Fibroblast of skin of scalp (primary cell): ENCODE data around the gene NACAD.

Experiments used
- DNase-seq: peaks from one replicate; pipeline ENCODE4 v3.0.0-alpha.2; 2013

The NACAD gene

DNA sequence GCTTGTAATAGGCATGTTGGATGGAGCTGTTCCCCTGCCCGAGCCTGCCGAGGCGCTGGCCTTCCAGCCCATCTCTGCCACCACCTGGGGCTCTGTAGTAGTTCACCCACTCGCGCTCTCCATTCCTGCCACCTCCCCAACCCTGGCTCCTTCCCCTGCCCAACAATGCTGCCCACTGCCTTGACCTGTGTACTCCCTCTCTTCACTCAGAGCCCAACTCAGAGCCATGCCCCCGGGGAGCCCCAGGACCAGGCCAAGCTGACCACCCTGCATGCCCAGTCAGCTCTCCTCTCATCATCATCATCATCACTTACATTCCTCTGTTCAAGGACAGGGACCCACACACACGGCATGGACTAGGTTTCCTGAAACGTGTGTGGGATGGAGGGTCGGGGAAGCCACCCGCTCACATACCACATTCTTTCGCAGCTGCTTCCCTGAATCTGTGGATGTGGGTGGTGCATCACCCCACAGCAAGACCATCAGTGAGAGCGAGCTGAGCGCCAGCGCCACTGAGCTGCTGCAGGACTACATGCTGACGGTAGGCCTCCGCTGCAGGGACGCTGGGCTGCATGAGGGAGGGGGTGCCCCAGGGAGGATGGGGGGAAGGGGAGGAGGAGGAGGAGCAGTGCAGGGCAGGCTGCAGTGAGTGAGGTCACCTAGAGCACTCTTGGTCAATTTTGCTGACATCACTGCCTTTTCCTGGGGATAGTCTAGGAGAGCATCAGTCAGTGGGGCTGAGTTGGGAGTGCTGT is 15.6 kb downstream of the NACAD start:
- DNase-seq, result no peak

DNA sequence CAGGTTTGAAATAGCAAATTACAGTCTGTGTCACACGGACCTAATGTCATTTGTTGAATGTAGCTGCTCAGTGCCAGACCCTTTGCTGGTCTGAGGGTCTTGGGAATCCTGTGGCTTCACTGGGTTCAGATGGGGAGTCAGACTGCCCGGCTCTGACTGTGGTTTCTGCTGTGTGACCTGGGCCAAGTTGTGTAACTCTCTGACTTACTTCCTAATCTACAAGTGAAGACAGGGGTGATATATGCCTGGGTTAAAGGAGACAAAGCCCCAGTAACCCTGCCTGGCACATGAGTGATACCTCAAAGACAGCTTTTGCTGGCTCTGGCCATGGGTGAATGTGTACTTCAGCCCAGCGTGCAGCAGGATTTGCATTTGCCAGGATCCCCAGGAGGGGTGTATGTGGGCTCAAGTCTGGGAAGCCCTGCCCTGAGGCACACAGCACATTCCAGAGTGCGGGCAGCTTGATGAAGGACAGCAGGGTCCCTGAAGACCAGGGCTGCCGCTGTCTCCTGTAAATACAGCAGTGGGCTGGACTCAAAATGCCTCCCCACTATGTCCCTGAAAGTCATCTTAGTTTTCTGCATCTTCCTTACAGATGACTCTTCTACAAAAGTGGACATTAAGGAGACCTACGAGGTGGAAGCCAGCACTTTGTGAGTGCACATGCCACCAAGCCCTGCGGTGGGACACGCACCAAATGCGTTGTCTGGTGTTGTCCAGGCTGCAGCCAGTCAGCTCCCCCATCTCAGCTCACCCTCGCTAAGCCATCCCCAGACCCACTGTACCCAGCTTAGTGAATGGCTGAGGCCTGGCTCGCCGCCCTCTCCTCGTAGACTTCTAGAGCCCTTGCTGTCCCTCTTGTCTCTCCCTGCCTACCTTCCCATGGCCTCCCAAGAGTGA is 16.4 kb downstream of the NACAD start:
- no peak for DNase-seq

DNA sequence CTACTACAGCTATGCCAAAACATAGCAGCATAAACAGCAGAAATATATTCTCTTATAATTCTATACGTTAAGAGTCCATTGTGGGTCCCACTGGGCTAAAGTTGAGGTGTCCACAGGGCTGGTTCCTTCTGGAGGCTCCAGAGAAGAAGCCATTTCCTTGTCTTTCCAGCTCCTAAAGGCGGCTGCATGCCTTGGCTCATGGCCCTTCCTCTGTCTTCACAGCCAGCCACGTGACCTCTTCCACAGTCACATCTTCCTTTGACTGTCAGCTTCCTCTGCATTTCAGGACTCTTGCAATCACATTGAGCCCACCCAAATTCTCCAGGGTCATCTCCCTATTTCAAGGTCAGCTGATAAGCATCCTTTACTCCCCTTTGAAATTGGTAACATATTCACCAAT is 17.2 kb downstream of the NACAD start:
- DNase-seq, result no peak

DNA sequence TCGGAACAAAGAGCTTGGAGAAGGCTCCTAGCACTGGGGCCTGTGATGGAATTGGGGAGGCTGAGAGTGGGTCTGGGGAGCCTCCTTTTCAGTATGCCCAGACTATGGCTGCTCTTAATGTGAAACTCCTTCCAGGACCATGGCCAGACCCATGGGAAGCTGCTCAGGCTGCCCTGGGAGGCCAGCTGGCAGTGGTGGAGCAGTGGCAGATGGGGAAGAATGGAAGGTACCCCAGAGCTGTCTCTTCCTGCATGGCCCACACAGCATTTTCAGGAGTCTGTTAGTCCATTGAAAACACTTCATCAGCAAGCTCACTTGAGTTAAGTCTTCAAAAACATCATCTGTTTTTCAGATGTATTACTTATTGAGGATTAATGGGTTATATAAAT is 18.5 kb downstream of the NACAD start:
- DNase-seq, result no peak

DNA sequence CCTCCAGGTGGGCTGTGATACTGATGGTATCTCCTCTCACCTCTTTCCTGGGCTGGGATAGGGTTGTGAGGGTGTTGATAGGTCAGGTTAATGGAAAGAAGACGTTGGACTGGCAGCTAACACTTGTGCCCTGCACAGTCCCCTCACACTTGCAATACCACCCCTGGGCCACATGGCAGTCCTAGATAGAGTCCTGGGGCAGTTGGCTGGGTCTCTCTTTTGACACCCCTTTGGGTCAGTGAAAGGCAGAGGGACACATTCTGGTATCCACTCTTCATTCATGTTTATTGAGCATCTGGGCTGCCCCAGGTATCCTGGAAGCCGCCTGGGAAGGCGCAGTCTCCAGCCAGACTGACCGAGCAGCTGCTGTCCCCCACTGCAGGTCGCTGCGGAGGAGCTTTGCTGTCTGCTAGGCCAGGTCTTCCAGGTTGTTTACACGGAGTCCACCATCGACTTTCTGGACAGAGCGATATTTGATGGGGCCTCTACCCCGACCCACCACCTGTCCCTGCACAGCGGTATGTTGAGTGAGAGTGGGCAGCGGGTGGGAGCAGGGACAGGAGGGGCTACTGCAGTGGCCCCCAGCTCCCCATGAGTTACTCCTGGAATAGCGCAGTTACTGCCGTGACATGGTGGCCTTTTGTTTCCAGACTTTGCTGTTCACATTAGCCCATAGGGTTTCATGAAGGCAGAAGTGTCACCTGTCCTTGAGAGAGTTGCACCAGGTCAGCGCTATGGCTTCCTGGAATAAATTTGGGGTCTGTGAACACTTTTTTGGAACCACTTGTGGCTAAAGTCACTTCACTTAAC is 19.1 kb downstream of the NACAD start:
- no peak for DNase-seq

DNA sequence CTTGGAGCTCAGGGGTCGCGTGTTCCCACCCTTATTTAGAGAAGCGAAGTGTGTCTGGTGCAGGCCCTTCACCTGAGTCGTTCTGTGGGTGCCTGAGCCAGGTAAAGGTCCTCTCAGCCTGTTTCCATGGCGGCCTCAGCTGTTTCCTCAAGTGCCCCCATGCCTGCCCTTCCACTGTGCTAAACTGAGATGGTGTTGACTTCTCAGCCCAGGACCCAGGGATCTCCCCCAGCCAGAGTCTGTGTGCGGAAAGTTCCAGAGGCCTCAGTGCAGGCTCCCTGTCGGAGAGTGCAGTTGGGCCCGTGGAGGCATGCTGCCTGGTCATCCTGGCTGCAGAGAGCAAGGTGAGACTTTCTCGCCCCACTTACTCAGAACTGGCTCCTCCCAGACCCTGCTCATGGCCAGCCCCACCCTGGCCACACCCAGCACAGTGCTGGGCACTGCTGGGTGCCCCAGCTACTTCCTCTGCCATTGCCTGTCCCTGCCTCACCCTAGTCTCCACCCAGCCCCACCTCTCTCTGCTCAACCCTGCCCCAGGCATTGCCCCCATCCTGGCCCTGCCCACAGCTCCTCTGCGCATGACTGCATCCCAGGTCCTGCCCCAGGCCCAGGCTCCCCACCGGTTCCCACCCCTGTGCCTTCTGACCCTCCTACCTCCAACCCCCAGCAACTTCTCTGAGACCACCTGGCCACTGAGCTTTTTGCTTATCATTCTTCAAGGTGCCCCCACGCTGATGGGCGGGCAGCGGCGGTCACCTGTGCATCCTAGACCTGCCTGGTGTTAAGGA is 20.3 kb downstream of the NACAD start:
- DNase-seq, result no peak

DNA sequence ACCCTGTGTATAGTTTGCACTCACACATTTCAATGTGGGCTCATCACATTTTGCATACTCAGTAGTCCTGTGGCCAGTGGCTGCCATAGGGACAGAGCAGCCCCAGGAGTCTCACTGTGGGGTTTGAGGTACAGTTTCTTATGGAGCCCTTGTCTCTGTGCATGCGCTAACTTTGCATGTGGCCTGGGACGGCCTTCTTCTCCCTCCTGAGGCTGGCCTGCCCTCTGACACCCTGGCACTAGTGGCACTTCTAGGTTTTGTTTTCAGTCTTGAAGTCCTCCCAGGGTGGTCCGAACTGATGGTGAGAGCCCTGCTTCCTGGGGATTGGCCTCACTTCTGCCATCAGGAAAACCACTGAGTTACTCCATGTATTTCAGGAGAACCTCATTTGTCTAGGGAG is 21.2 kb downstream of the NACAD start:
- DNase-seq, result no peak

DNA sequence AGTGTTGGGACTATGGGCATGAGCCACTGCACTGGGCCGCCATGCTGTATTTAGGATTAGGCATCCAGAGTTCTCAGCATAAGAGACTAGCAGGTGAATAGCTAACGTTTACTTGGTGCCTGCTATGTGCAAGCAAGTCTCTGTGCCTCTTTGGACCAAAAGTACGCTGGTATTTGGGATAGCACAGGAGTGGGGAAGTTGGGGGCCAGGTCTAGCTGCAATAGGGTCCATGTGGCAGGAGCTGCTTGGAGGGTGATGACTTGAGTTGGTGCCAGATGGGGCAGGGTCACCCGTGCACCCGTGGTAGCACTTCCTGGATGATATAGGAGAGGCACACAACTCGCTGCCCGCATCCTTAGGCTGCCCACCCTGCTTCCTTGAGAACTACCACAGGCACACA is 22.4 kb downstream of the NACAD start:
- DNase-seq, result no peak

DNA sequence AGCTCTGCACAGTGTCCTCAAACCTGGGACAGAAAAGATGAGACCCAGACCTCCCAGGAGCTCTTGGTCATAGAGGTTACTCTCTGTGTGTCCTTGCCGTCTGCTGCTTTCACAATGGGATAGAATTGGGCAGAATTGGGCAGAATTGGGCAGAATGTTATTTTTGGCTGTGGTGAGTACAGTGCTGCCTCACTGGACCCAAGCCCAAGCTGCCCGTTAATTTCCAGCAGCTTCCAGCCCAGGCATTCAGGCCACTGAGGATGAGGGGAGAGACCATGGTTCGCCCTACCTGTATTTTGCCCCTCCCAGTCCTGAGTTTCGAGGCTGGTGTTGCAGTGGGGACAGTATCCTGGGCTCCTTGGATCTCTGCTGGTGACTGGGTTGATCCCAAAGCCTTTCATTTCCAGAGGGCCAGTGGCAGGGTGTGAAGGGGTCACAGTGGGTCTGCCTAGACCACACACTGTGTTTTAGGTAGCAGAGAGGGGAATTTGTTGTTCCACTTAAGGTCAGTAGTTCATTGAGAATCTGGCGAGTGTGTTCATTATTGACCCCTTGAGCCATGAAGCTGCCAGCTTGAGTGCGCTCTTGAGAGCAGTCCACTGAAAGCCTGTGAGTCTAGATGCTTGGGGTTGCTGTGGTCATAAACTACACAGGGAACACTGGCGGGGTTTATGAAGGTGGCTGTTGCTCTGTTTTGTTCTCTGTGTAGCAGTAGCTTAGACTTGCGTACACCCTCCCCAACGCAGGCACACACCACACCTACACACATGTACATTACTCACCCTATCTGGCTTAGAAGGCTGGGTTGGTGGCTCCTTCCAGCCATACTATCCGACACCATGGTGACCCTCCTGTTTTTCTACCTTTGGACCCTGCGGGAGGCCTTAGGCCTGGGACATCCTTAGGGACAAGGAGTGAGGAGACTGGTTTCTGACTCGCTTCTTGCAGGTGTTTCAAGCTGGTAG is 23.5 kb downstream of the NACAD start:
- DNase-seq, result no peak

DNA sequence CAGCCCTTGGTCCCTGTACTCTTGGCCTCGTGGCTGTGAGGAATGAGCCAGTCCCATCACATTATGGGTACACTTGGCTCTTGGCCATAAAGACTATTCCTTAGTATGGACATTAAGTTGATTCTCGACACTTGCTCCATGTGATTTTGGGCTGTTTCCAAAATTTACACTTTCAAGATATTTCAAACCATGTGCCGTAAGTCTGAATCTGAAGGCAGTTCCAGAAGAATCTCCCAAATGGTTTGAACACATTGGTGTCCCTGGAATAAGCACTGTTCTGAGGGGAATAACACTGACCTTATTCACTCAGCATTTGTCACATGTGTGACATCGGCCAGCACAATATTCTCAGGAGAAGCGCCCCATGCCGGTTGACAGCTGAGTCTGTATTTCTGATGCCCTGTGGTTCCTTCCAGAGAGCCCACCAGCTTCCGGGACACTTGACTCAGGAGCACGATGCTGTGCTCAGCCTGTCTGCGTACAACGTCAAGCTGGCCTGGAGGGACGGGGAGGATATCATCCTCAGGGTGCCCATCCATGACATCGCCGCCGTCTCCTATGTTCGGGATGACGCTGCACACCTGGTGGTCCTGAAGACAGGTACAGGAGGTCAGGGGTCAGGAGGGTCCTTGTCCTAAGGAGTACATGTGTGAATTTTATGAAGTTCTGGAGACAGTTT is 24.6 kb downstream of the NACAD start:
- no peak for DNase-seq

DNA sequence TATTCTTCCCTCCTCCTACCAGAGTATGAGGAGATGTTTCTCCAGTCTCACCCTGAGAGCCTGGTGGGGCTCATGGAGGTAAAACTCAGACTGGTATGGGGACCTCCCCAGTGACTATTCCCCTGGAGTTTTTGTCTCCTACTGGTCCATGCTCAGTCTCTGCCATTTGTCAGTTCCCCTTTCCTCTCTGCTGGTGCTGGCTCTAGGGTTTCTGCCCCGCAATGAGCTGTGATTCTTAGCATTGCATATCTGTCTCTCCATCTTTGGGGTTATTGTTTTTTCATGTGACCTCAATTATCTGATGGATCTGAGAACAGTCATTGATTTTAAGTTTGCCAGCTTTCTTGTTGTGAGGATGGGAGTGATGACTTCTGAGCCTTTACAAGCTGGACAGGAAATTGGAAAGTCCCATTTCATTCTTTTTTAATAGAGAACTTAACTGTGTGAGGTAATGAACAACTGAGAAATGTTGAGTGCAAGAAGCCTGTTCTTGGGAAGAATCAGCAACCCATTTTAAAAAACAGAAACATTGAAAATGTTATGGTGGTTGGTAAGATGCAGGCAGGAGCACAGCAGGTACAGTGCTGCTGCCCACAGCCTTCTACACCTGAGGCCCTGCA is 26.9 kb downstream of the NACAD start:
- DNase-seq, result no peak

DNA sequence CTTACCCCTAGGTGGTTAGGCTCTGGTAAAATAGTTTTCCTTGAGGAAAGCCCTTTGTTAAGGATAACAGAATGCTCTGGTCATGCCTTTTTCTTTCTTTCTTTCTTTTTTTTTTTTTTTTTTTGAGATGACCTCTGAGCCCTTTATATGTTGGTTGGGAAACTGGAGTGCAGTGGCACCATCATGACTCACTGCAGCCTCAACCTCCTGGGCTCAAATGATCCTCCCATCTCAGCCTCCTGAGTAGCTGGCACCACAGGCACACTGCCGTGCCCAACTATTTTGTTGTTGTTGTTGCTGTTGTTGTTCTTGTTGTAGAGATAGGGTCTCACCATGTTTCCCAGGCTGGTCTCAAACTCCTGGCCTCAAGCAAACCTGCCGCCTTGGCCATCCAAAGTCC is 27.4 kb downstream of the NACAD start:
- DNase-seq, result no peak

DNA sequence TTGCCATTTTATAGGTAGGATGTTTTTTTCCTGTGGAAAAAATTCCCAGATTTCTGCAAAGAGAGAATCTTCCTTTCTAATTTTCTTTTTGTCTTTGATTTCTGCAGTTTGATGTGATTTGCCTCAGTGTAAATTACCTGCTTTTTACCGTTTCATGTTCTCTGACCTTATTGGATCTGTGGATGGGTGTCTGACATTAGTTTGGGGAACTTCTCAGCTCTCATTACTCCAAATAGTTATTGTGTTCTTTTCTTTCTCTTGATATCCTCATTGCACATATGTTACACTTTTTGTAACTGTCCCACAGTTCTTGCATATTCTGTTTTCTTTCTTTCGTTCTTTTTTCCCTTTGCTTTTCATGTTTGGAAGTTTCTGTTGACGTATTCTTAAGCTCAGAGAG is 28.5 kb downstream of the NACAD start:
- DNase-seq, result no peak

DNA sequence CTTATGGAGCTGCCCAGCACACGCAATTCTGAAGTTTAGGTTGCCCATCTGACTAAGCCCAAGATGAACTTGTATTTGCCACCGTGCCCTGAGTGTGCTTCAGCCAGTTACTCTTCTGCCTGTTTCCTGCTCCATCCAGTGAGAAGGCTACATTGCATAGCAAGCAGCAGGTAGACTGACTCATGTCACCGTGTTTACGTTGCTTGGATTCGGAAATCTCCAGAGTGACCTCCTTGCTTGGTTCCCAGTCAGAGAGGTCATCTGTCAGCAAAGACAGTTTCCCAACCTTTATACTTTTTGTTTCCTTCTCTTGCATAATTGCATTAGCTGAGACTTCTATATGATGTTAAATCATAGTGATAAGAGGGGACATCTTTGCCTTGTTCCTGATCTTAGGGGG is 30.9 kb downstream of the NACAD start:
- no peak for DNase-seq

DNA sequence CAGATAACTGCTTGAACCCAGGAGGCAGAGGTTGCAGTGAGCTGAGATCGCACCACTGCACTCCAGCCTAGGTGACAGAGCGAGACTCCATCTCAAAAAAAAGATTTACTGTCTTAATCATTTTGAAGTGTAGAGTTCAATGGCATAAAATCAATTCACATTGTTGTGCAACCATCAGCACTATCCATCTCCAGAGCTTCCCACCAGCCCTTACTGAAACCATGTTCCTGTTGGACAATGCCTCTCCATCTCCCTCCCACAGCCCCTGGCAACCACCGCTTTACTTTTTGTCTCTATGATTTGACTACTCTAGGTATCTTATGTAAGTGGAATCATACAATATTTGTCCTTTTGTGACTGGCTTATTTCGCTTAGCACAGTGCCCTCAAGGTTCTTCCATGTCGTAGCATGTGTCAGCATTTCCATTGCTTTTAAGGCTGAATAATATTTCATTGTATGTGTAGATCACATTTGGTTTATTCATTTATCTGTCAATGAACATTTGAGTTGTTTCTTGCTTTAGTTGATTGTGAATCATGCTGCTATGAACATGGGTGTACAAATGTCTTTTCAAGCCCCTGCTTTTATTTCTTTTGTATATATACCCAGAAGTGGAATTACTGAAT is 33.1 kb downstream of the NACAD start:
- no peak for DNase-seq

DNA sequence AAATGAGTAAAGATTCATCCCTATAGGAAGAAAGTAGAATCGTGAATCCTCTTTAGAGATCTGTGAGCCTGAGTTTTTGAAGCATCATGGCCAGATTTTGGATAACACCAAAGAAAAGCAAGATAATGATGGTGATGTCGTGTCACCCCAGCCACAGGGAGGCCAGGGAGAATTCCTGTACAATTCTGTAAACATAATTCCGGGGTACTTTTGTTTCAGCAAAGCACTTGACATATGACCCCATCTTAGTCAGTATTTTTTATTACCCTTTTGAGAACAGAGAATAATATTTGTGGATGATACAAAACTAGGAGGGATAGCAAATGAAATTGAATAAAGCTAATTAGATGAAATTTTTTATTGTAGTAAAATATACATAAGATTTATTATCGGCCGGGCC is 33.8 kb downstream of the NACAD start:
- no peak for DNase-seq

DNA sequence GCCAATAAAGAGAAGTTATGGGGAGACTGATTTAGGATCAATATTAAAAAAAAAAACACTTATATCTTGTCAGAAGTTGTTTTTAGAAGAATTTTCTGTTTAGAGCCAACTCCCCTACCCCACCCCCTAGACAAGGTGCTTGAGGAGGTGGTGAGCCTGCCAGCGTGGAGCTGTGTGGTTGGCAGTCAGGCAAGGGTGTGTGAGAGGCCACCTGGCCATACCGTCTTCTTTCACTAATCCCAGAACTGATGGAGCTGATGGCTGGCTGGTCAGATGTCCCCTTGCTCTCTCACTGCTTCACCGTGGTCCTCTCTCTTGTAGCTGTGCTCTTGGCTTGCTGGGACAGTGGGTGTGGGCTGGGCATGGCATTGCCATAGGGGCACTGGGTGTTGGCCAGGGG is 34.3 kb downstream of the NACAD start:
- DNase-seq, result no peak

DNA sequence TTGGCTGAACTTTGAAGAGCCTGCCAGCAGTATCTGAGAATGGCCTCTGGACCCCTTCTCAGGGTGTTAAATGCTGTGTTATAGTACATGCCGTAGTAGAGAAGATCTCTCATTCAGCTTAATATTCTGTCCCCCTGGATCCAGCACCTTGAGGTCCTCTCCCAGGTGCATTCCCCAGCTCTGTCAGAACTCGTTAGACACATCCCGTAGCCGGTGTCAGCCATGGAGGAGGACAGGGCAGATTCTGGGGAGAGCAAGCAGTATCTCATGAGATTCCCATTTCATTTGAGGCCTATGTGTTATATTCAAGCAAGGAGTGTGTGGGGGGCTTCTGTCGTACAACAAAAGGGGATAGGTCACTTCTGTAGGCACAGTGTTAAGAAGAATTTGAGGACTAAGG is 34.8 kb downstream of the NACAD start:
- no peak for DNase-seq

DNA sequence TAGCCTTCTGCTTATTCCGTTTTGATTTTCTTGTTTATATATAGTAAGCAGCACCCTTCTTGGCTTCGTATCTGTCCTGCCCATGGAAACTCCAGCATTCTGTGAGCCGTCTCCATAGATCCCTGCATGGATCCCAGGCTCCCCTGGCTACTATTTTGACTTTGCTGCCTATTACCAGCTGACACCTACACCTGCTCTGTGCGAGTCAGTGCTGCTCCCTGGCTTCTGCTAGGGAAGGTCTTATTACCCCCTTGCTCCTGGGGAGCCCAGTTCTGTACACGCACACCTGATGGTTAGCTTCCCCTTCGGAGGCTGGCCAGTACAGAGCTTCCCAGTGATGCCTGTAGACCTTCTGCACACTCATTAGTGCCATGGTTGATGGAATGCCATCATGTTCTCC is 35.4 kb downstream of the NACAD start:
- DNase-seq, result no peak

DNA sequence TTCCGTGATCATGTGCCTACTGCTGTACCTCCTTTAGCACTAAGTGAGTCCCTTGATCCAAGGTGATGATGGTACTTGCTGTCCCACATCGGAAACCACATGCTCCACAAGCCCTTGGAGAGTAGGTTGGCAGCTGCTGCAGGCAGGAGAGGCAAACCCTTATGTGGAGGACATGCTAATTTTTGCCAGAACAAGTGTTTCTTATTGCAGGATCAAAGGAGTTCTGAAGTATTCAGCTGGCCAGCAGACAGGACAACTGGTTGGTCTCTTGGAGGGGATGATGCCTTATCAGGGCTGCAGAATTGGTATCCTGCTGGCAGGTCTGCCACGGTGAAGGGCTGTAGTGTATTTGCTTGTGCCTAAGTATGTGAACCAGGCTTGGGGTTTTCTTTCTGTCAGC is 36.8 kb downstream of the NACAD start:
- DNase-seq, result no peak
